AG09309 (cell line): ENCODE measurements around the gene EDIL3.

ENCODE experiments used
- DNase-seq: peaks from one replicate; pipeline ENCODE4 v3.0.0-alpha.2; 2010; ENCODE audit warnings: low read depth
- H3K4me3 ChIP-seq: 2 replicates; pipeline ENCODE4 v1.5.1; 2011; ENCODE audit warnings: mild to moderate bottlenecking, low read depth, low read length, moderate library complexity; ENCODE audit not compliant: control insufficient read depth
- TF ChIP-seq, protein P1 (sequence below): IDR thresholded peaks from 2 replicates; pipeline ENCODE4 v1.5.1; 2011; ENCODE audit warnings: mild to moderate bottlenecking, low read depth, low read length, inconsistent platforms; ENCODE audit not compliant: insufficient read depth, control insufficient read depth; ENCODE audit errors: missing control alignments

EDIL3 gene

GRCh38 chr5:84218546-84218945 lies 166.1 kb downstream of the EDIL3 start:
- DNase-seq: no peak
- TF ChIP-seq, protein P1, sequence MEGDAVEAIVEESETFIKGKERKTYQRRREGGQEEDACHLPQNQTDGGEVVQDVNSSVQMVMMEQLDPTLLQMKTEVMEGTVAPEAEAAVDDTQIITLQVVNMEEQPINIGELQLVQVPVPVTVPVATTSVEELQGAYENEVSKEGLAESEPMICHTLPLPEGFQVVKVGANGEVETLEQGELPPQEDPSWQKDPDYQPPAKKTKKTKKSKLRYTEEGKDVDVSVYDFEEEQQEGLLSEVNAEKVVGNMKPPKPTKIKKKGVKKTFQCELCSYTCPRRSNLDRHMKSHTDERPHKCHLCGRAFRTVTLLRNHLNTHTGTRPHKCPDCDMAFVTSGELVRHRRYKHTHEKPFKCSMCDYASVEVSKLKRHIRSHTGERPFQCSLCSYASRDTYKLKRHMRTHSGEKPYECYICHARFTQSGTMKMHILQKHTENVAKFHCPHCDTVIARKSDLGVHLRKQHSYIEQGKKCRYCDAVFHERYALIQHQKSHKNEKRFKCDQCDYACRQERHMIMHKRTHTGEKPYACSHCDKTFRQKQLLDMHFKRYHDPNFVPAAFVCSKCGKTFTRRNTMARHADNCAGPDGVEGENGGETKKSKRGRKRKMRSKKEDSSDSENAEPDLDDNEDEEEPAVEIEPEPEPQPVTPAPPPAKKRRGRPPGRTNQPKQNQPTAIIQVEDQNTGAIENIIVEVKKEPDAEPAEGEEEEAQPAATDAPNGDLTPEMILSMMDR: no peak

GRCh38 chr5:84215521-84215920 lies 169.2 kb downstream of the EDIL3 start:
- TF ChIP-seq, protein P1: no peak

More at GRCh38 chr5:84218546-84218945, 166.1 kb downstream of the EDIL3 start:
- H3K4me3 ChIP-seq: no peak overlapping the region

DNA sequence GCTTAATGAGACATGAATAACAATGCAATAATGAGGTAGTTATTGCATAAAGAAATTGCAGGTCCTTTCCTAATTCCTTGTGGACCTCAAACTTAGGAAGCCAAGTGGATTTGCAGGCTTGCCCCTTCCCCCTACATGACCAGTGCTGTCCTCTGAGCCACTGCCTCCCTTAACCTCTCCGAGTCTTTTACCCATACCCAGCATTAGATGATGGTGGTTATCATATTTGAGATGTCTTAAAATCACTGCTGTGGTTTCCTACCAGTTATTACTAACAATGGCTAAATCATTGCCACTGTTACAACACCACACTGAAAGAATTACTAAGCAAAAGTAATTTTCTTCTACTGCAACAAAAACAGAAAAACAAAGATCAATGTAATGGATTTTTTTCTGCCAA lies 170.8 kb downstream of the EDIL3 start:
- H3K4me3 ChIP-seq: no peak overlapping the region
- DNase-seq: no peak
- TF ChIP-seq, protein P1: no peak

More at GRCh38 chr5:84215521-84215920, 169.2 kb downstream of the EDIL3 start:
- DNase-seq: no peak
- H3K4me3 ChIP-seq: no peak overlapping the region

DNA sequence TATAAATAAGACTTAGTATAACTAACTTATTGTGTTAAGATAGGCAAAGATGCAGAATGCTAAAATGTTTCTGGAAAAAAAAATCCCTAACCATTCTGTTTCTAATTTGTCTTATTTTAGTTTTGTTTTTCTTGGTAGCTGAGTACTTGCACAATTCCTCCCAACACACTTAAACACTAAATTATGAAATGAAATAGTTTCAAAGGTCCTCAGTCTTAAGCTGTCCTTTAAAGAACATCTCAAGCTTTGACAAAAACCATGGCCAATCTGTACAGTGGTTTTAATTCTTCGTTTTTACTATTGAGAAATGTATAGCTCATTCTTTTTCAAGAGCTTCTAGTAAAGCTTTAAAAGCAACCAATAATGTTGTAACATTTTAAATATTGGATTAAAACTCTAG lies 171.5 kb downstream of the EDIL3 start:
- no peak for DNase-seq
- no peak overlapping the region for H3K4me3 ChIP-seq
- TF ChIP-seq, protein P1: no peak

GRCh38 chr5:84204772-84205171 lies 179.9 kb downstream of the EDIL3 start:
- TF ChIP-seq, protein P1: no peak
- H3K4me3 ChIP-seq: no peak overlapping the region
- DNase-seq: no peak

DNA sequence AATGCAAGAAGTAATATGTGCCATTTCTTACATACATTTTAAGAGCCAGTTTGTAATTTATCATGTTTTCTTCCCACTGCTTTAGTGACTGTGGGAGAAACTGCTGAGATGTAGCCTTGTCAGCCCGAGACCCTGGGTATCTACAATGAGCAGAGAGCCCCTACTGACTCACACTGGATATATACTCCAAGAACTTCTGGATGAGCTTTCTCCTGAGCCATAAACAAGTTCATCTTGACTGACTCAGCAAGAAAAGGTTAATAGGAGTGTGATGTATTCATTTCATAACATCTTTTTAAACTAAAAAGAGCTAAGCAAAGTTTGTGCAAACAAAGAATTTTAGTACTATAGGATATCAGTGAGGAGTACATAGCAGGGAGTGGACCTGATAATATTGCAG lies 182.5 kb downstream of the EDIL3 start:
- no peak for DNase-seq
- TF ChIP-seq, protein P1: no peak
- no peak overlapping the region for H3K4me3 ChIP-seq

- TF ChIP-seq, protein P1: no peak
- H3K4me3 ChIP-seq: no peak overlapping the region
- no peak for DNase-seq
Measured at GRCh38 chr5:84197538-84197937, 187.1 kb downstream of the EDIL3 start.
